HG03135 (cell line): ENCODE measurements around the gene PER1.

Experiments used
- ATAC-seq: cut with Tn5 transposase; IDR thresholded peaks from one replicate; pipeline ENCODE4 v1.9.1; 2021; ENCODE audit warnings: mild to moderate bottlenecking, moderate library complexity; ENCODE audit not compliant: unreplicated experiment

The PER1 gene

DNA sequence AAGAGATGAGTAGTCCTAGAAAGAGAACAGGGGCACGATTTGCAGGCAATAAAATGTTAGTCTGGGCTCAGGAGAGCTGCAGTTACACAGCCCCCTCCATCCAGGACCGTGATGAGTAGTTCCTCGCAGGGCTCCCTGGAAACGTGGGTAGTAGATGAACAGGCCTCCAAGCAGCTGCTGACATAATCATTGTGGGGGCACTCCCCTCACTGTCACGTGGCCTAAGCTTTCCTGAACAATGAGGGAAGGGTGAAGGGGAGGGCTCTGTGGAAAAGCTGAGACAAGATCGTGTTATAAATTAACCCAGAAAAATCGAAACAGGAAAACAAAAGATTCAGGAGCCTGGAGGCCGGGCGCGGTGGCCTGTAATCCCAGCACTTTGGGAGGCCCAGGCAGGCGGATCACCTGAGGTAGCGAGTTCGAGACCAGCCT is 1.3 kb upstream of the PER1 start:
- no peak for ATAC-seq

DNA sequence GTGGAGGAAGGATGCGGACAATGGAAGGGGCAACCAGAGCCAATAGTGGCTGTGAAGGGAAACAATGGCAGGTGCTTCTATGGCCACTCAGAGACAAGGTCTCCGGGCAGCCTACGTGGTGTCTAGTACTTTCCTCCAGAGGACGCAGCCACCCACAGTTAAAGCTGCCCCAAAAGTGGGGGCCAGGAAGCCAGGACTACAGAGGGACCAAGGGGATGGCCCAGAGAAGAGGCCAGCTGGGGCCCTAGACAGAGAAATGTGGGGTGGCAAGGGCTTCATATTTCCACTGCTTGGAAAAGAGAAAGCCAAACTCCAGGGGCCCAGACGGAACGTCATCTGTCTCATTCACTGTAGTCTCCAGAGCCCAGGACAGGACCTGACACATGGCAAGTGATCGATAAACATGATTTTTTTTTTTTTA is 837 bp upstream of the PER1 start:
- no peak for ATAC-seq

DNA sequence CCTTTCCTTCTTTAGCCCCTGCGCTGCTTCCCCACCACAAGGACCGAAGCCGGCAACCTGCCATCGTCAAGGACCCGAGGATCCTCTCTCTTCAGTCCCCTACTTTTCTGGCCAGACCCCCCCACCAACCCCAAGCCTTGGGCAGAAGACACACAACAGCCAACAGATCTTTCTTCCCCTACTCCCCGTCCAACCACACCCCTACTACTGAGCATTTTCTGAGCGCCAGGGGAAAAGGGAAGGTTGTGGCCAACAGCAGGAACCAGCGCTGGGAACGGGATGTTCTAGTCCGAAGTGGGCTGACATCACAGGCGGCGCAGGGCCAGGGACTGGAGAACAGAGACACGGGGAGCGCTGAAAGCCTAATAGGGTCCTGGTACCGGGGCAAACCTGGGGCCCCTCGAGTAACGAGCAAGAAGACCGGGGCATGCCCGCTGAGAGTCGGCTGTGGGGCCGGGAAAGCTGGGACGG is 528 bp downstream of the PER1 start:
- ATAC-seq: no peak

DNA sequence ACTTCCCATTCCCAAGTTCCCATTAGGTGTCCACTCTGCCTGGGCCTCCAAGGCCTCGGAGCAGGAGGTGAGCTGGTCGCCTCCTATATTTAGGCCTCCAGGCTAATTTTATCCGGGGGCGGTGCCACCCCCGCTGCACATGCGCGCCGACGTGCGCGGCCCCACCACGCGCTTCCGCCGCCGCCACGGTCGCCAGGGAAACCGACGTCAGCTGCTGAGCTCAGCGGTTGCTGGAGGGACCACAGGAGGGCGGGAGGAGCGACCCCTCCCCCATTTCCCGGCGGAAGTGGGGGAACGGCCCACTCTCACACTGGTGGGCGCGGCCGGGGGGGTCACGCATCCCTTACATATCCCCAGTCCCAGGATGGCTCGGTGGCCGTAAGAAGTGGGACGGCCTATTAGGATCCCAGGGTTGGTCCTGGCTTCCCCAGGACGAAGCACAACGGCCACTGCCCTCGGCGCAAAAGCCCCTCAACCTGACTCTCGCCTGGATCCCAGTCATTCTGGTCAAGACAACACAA is 1.0 kb downstream of the PER1 start:
- ATAC-seq: peak; percentile 43

DNA sequence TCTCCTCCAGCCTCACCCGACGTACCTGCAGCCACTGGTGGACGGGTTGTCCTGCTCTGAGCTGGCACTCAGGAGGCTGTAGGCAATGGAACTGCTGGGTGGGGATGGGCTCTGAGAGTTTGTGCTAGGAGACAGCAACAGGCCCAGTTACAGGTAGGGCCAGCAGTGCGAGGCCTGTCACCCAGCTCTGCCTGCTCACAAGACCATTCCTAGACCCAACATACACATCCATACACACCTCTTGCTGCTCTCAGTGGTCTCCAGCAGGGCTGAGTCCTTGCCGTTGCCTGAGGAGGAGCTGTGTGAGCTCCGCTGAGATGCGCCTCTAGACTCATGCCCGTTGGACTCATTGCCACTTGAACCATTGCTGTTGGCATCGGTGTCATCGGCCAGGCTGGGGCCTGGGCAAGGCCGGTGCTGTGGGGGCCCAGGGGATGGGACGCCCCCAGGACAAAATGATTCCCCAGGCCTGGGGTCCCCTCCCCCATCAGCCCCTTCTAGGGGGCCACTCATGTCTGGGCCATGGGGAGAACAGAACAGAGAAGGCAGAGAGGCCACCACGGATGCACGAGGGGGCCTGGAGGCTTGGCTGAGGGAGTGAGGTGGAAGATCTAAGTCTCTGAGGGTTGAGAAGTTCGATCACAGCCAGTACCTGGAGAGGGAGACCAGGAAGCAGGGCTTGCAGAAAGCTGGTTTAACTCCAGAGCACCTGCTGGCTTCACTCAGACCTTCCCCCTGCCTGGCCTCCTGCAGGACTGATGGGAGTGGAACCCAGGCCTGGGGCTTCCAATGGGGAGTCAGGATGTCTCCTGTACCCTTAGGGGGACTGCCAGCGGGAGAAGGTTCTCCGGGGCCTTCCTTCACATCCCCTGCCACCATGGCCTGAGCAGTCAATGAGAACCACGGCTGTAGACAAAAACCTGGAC is 1.7 kb downstream of the PER1 start:
- no peak for ATAC-seq

DNA sequence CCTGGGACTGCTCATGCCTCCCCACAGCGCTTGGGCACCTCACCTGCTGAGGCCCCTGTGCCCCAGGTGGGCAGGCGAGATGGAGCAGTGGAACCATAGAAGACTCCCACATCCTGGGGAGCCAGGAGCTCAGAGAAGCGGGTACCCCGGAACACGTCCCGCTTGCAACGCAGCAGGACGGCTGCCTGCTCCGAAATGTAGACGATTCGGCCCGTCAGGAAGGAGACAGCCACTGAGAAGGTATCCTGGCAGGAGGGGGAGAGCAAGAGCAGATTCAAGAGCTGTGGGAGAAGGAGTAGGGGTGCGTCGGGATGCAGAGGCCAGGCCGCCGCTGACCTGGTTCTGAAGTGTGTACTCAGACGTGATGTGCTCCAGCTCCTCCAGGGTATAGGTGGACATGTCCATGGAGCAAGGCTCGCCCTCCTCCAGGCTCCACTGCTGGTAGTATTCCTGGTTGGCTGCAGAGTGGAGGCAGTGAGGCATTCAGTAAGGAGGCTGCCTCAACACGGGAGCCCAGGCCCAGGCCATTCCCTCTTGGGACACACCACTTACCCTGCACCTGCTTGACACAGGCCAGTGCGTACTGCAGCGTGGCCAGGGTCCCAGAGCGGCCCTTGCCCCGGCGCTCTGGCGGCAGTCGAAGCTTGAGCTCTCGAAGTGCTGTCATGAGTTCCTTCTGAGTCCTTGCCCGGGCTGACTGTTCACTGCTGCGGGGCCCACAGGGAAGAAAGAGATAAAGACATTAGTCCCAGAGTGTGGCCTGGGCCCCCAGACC is 2.6 kb downstream of the PER1 start:
- no peak for ATAC-seq

DNA sequence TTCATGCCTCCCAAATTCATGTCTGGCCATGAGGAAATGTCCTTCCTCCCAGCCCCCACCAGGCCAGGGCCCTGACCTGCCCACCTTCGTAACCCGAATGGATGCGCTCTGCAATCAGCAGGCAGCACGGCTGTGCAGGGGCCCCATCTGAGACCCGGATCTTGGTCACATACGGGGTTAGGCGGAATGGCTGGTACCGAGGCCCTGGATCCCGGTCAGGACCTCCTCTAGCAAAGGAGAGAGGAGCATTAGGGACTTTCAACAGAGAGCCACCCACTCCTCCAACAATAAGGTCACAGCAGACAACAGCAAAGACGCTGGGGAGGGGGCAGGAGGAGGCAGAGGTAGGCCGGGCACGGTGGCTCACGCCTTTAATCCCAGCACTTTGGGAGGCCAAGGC is 3.6 kb downstream of the PER1 start:
- ATAC-seq: no peak

DNA sequence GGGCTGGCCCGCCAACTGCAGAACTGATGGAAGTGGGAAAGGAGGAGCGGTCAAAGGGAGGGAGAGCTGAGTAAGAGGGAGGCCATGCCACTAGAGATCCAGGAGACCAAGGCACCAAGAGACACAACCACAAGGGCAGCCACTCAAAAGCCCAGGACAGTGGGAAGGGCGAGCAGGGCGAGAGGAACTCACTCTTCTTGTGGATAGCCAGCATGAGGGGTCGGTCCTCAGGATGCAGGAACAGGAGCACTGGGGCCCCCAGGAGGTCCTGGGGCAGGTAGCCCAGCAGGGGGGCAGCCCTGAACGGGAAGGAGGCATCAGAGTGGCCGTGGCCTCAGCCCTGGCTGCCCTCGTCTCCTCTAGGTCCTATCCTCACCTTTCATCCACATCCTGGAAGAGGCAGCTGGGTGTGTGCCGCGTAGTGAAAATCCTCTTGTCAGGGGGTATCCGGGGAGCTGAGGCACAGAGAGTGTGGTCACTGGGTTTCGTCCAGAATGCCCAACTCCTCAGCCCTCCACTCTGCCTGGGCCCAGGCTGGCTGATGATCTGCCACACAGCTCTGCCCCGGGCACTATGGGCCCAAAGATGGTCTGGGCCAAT is 4.3 kb downstream of the PER1 start:
- ATAC-seq: no peak

DNA sequence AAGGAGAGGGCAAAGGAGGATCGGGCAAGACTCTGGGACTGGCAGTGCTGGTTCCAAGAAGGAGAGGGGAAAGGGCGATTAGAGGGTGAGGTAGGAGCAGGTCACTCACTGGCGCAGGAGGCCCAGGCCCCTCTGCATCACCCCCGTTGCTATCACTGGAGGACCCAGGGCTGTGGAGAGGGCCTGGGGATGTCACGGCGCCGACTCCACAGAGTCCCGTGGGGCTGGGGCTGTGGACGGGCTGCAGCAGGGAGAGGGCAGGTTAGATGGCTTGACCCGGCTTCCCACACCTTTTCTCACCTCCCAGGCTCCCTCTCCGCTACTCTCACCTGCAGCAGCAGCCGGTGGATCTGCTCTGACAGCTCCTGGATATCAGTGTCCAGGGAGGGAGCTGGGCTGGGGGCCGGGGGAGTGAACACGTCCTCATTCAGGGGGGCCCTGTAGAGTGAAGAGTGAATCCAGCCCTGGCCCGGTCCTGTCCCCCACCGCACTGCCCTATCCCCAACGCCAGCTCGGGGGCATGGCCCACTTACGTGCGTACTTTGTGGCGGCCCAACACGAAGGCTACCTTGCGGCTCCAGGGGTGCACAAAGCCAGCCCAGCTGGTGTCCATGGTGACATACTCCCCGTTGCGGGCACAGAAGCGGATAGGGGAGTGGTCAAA is 4.9 kb downstream of the PER1 start:
- no peak for ATAC-seq

DNA sequence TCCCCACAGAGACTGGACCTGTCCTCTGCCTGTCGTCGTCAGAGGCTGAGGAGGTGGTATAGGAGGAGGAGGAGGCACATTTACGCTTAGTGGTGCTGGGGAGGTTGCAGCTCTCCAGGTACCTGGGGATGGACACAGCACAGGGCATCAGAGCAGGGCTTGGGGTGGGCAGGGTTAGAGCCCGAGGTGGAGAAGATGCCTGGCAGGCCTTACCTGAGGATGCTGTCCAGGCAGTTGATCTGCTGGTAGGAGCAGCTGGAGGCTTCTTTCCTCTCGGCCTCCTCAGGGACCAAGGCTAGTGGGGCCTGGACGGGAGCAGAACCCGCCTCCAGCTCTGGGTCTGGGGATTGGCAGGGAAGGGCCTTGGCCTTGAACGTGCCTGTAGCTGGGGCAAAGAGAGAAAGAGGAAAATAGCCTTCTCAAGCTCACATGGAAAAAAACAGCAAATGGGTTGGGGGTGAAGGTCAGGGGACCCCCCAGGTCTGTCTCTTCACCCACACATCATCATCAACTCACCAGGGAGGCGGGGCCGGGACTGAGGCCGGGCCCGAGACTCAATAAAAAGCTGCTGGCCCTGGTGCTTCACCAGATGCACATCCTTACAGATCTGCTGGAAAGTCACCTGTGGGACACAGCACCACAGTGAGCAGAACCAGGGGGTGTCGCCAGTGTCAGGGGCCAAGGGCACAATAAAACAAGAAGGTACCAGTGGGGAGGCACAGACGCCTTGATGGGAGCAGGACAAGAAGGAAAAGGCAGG is 5.6 kb downstream of the PER1 start:
- ATAC-seq: no peak

DNA sequence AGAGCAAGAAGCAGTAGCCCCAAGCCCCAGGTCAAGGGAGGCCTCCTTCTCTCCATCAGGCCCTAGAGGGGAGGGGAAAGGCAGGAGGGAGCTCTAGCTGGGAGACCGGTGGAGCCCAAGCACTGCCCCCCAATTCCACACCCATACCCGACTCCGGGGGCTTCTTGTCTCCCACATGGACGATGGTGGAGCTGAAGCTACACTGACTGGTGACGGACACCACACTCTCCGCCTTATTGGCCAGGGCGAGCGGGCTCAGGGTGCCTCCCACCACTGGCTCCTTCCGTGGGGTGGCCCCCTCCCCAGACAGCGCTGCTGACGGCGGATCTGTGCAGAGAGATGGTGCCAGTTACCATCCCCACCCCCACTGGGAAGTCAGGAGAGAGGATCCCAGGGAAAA is 6.4 kb downstream of the PER1 start:
- ATAC-seq: no peak

DNA sequence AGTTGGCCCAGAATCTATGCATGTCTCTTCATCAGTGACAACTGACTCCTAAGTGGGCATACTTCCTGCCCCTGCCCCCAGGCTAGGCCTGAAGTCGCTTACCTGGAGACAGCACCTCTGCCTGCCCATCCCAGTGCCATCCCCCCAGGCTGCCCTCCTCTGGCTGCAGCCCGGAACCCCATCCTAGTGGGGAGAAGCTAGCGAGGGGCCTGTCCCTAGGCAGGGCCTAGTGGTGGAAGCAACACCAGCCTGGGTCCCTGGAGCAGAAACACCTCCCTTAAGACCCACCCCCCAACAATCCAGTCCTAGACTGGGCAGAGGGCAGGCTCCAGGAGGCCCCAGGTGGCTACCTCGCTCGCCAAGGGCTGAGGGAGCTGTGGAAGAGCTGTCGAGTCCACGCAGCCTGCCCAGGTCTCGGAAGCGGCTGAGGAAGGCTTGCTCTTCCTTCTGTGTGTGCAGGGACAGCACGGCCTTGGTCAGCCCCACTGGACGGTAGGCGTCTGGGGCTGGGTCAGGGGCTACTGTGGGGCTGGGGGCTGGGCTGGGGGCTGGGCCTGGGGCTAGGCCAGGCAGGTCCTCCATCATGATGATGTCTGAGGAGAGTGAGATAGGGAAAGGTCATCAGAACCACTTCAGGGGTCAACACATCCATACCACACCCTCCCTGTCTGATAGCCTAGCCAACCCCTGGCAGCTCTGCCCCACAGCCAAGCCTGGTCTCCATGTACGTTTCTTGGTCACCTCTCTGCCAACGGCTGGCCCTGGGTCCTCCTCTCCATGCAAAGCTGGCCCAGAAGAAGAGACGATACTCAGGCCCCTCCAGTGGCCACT is 7.6 kb downstream of the PER1 start:
- no peak for ATAC-seq

DNA sequence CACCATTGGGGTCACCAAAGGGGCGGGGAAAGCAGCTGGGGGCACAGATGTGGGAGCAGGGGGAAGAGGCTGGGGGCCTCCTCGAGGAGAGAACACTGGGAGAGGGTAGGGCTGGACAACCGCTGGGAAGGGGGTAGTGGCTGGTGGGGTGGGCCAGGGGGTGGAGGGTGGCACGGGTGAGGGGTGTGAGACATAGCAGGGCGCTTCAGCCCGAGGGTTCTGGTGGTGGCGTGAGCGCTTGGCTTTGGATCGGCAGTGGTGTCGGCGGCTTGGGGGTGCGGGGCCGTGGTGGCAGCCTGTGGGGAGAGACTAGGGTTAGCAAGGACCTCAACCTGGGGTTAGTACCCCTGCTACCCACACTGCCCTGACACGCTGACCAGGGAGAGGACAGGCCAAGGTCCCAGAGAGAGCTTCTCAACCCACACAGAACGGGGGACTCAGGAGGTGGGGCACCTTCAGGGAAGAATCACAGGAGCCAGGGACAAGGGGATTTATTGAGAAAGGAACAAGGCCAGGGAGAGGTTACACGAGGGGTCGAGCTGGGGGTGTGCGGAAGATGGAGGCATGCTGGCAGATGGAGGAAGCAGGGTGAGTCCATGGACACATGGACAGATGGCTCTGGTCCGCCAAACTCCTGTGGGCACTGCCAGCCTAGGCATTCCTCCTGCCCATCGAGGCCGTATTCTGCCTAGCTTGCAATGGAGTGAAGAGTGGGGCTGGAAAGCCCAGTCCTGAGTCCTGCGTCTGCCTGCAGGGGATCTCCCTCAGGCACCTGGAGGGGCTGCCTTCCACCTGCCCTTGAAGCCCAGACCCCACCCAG is 8.4 kb downstream of the PER1 start:
- no peak for ATAC-seq

DNA sequence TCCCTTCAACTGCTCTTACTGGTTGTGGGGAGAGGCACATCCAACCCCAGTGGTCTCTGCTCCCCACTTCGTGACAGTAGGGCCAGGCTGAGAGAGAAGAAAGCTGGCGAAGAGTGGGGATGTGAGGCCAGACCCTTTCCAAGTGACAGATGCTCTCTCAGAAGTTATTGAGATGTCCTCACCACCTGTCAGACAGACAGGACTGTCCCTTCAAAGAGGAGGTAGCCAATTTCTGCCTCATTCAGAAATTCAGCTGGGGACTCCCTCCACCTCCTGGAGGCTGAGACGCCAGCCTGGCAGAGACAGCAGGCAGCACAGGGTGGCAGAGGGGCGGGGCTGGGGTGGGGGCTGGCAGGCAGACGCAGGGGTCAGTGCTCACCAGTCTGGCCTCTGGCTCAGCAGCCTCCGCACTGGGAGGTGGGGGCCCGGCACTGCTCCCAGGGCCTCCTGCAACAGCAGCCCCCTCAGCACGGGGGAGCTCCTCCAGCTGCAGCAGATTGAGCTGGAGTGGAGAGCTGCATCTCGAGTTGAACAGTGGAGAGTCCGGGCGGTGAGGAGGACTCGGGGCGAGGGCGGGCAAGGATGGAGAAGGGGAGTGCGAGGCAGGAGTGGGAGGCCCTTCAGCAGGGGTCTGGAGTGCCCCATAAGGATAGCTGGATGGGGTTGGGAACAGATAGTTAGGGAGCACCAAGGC is 9.2 kb downstream of the PER1 start:
- no peak for ATAC-seq

DNA sequence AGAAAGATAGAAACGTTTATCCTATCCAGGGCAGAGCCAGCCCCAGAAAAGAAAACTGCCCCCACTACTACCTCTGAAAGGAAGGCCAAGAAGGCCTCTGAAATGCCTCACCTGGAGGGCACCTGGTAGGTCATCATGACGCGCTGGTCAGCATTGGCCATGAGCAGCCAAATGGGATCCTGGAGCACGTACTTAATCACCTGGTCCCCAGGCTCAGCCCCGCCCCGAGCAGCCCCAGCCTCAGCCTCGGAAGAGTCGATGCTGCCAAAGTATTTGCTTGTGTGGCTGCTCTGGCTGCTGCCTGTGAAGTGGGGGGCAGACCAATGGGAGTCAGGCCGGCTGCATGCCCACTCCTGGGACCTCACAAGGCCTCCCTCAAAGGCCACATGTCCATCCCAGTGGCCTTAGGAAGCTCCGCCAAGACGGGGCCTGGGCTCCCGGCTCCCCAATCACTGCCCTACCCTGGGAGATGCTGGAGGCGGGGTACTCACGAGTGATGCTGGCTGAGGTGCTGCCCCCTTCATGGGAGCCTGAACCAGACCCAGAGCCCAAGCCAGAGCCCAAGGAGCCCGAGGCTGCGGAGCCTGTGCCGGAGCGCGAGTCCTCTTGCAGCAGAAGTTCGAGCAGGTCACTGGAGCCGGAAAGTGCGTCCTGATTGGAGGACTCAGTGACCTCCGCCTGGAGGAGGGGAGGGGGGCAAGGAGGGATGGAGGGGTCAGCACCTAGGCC is 9.9 kb downstream of the PER1 start:
- ATAC-seq: no peak

DNA sequence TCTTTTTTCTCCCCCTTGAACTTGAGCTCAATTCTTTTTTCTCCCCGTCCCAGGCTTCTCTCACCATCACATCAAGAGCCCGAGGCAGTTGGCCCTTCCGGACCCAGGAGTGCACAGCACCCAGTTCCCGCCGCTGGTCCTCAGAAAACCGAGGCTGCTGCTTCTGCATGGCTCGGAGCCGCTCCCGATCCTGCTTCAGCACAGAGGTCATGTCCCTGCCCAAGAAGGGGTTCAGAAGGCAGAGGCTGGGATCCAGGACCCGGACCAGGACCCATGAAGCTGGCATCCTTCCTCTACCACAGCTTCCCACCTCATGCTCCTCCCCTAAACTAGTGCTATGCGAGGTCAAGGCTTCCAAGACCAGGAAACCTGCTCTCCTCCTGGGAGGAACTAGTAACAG is 10.5 kb downstream of the PER1 start:
- ATAC-seq: no peak

DNA sequence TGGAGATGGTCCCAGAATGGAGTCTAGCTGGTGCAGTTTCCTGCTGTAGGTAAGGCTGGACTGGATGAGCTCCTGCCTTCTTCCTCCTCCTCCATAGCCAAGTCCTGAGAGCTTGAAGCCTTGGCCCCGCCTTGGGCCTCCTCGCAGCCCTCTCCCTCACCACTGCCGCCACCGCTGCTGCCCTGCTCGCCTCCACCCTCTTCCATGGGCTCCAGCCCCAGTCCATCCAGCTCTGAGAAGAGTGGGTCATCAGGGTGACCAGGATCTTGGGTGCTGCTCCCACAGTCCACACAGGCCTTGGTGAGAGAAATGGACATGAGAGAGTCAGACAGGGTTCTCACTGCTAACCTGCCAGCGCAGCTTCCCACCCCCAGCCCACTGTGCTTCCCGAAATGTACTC is 11.2 kb downstream of the PER1 start:
- ATAC-seq: no peak
